ENCODE data around the gene KCTD16.

GRCh38 chr5:144336191-144336961, 165.7 kb downstream of the KCTD16 start:
- no peak for TF ChIP-seq CTCF (IDR thresholded peaks at IDR 0.05)
- TF ChIP-seq POLR2A (IDR thresholded peaks at IDR 0.05): no peak

Measured in body of pancreas (tissue), 4 donors.